ENCODE measurements around the gene KLHL29.

The KLHL29 gene

DNA sequence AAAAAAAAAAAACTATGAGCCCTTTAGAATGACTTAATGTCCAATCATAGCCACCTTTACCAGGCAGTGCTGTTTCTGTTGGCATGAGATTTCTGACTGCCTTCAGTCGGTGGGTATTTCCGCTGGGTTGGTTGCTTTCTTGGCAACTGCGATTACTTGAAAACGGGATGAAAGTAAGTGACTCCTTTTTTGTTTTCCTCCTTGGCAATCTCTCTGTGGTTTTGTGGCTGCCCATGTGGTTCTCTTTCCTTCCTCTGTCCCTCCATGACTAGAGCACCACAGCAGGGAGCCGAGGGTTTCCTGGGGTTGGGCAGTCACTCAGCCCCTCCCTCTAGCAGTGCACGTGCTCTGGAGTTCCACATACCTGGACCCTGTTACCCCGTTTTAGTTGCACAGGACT is 112.1 kb downstream of the KLHL29 start:
- TF ChIP-seq SIN3A (IDR thresholded peaks at IDR 0.05; ENCODE audit: borderline replicate concordance, insufficient read depth, low read length) (no peak), POLR2AphosphoS5 (IDR thresholded peaks at IDR 0.05; ENCODE audit: low read depth, low read length) (no peak), TAF1 (IDR thresholded peaks at IDR 0.05; ENCODE audit: borderline replicate concordance, insufficient read depth, low read length) (no peak), FOXP2 (optimal IDR thresholded peaks at IDR 0.05; ENCODE audit: borderline replicate concordance, extremely low read depth, extremely low read length, insufficient read depth) (no peak)
- TF ChIP-seq, protein P1, sequence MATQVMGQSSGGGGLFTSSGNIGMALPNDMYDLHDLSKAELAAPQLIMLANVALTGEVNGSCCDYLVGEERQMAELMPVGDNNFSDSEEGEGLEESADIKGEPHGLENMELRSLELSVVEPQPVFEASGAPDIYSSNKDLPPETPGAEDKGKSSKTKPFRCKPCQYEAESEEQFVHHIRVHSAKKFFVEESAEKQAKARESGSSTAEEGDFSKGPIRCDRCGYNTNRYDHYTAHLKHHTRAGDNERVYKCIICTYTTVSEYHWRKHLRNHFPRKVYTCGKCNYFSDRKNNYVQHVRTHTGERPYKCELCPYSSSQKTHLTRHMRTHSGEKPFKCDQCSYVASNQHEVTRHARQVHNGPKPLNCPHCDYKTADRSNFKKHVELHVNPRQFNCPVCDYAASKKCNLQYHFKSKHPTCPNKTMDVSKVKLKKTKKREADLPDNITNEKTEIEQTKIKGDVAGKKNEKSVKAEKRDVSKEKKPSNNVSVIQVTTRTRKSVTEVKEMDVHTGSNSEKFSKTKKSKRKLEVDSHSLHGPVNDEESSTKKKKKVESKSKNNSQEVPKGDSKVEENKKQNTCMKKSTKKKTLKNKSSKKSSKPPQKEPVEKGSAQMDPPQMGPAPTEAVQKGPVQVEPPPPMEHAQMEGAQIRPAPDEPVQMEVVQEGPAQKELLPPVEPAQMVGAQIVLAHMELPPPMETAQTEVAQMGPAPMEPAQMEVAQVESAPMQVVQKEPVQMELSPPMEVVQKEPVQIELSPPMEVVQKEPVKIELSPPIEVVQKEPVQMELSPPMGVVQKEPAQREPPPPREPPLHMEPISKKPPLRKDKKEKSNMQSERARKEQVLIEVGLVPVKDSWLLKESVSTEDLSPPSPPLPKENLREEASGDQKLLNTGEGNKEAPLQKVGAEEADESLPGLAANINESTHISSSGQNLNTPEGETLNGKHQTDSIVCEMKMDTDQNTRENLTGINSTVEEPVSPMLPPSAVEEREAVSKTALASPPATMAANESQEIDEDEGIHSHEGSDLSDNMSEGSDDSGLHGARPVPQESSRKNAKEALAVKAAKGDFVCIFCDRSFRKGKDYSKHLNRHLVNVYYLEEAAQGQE (IDR thresholded peaks at IDR 0.05; ENCODE audit: insufficient read depth in 1 of 2, low read depth in 2 of 2, low read length in 2 of 2): no peak

DNA sequence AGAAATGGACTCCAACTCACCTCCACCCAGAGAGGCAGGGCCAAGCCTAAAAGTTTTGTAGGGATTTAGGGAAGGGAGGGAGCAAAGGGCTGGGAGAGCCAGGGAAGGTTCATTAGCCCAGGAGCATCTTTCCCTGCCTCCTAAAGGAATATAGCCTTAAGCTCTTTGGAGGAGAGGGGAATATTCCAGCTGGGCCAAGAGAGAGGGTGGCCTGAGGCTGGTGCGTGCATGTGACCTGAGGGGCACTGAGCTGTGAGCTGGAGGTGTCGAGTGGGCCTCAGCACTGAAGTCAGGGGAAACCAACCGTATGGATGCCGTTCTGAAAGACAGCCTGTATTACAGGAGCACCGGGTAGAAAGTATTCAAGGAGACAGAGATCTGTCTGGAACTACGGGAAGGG is 112.6 kb downstream of the KLHL29 start:
- TF ChIP-seq FOXP2 (optimal IDR thresholded peaks at IDR 0.05; ENCODE audit: borderline replicate concordance, extremely low read depth, extremely low read length, insufficient read depth) (no peak), POLR2AphosphoS5 (IDR thresholded peaks at IDR 0.05; ENCODE audit: low read depth, low read length) (no peak), SIN3A (IDR thresholded peaks at IDR 0.05; ENCODE audit: borderline replicate concordance, insufficient read depth, low read length) (no peak), TAF1 (IDR thresholded peaks at IDR 0.05; ENCODE audit: borderline replicate concordance, insufficient read depth, low read length) (no peak)
- TF ChIP-seq, protein P1 (IDR thresholded peaks at IDR 0.05; ENCODE audit: insufficient read depth in 1 of 2, low read depth in 2 of 2, low read length in 2 of 2): no peak

DNA sequence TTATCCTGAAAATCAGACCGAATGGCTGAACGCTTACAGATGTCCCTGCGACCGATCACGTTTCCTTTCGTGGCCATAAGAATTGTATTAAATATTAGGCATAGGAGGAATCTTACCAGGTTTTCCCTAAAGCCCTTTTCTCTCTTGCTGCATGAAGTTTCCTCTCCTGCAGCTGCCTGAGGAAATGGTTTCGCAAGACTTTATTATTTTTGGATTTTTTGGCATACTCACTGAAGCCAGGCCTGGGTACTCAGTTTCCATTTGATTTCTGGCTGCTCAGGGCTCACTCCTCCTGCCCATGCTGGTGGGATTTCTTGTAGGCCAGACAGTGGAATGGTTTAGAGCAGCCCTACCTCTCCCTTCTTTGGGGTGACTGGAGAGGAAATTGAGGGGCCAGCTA is 114.0 kb downstream of the KLHL29 start:
- TF ChIP-seq TAF1 (IDR thresholded peaks at IDR 0.05; ENCODE audit: borderline replicate concordance, insufficient read depth, low read length): no peak
- TF ChIP-seq, protein P1 (IDR thresholded peaks at IDR 0.05; ENCODE audit: insufficient read depth in 1 of 2, low read depth in 2 of 2, low read length in 2 of 2): no peak

DNA sequence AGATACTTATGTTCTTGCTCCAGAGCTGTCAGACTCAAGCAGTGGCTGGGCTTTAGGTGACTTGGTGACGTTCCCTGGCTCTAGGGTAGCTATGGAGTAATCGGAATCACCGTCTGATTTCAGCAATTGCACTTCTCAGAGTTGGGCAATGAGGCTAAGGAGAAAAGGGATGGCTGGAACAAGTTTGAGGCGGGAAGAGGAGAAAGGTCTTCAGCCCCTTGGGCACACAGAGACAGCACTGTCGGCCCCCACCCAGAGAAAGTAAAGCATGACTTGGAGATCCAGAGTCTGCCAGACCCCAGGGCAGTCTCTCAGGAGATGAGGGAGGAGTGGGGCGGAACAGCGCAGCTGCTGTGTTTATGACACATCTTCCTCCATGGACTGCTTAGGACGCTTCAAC is 114.5 kb downstream of the KLHL29 start:
- no peak for TF ChIP-seq SIN3A (IDR thresholded peaks at IDR 0.05; ENCODE audit: borderline replicate concordance, insufficient read depth, low read length)
- TF ChIP-seq FOXP2 (optimal IDR thresholded peaks at IDR 0.05; ENCODE audit: borderline replicate concordance, extremely low read depth, extremely low read length, insufficient read depth): no peak
- TF ChIP-seq POLR2AphosphoS5 (IDR thresholded peaks at IDR 0.05; ENCODE audit: low read depth, low read length): no peak
- no peak for TF ChIP-seq TAF1 (IDR thresholded peaks at IDR 0.05; ENCODE audit: borderline replicate concordance, insufficient read depth, low read length)
- TF ChIP-seq, protein P1 (IDR thresholded peaks at IDR 0.05; ENCODE audit: insufficient read depth in 1 of 2, low read depth in 2 of 2, low read length in 2 of 2): no peak

DNA sequence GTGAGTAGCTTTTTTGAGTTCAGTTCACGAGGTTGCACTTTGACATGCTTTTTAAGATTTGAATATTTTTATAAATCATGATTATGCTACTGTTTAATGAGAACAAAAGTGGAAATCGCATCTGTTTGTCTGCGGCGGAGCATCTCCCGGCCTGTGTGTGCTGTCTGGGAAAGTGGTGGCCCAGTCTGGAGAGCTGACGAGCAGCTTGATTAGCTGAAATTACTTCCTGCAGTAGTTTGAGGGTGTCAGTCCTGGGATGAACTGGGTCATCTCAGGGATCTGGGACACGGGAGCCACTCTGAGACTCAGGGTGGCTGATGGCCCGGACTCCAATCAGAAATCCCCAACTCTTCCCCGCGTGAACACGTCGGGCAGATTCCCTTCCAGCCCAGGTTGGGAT is 115.9 kb downstream of the KLHL29 start:
- TF ChIP-seq, protein P1 (IDR thresholded peaks at IDR 0.05; ENCODE audit: insufficient read depth in 1 of 2, low read depth in 2 of 2, low read length in 2 of 2): no peak
- TF ChIP-seq FOXP2 (optimal IDR thresholded peaks at IDR 0.05; ENCODE audit: borderline replicate concordance, extremely low read depth, extremely low read length, insufficient read depth): no peak
